SK-N-SH treated with all-trans-retinoic acid at 6 μM for 48 hours (cell line): ENCODE measurements around the gene ZEB2.

Source experiments
- CSRNP3 ChIP-seq: fragments of 250-450 bp; sonication (Bioruptor Pico); IDR thresholded peaks from 2 replicates; pipeline ENCODE4 v1.5.1; 2021; ENCODE audit warnings: mild to moderate bottlenecking, moderate library complexity
- ESRRG ChIP-seq: fragments of 250-450 bp; sonication (Bioruptor Pico); IDR thresholded peaks from 2 replicates; pipeline ENCODE4 v1.6.1; 2021; ENCODE audit warnings: mild to moderate bottlenecking
- PATZ1 ChIP-seq: fragments of 250-450 bp; sonication (Bioruptor Pico); IDR thresholded peaks from 2 replicates; pipeline ENCODE4 v1.8.0; 2020; ENCODE audit warnings: mild to moderate bottlenecking, moderate library complexity, borderline replicate concordance
- SNAI2 ChIP-seq: fragments of 250-450 bp; sonication (Bioruptor Pico); IDR thresholded peaks from 2 replicates; pipeline ENCODE4 v1.5.0; 2020; ENCODE audit warnings: mild to moderate bottlenecking, moderate library complexity
- ZFP3 ChIP-seq: fragments of 250-450 bp; sonication (Bioruptor Pico); IDR thresholded peaks from 2 replicates; pipeline ENCODE4 v1.5.0; 2020; ENCODE audit warnings: mild to moderate bottlenecking, moderate library complexity

DNA sequence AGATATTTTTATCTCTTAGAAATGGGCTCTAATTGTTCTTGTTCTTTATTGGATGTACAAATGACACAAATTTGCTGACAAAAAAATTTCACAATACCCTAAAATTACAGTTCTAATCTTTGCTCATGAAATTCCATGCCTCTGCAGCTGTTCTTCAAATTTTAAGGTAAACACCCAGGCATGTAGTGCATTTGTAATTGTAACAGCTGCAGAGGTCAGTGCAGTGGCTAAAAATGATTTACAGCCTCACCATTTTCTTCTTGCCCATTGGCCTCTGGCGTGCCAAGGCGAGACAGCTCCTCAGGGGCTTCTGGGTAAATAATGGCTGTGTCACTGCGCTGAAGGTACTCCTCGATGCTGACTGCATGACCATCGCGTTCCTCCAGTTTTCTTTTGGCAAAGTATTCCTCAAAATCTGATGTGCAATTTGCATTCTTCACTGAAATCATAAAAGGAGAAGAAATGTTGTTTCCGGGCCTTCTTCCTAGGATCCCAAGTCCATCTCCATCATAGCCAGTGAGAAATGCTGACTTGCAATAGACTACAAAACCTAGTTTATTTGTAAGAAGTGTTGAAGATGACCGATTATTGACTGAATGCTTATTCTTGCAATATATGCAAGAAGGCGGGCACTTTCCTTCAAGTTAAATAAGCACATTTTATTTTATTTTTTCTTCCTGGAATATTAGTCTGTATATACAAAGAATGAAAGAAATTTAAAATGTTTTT is 115.2 kb downstream of the ZEB2 start:
- no peak for TF ChIP-seq ESRRG
- TF ChIP-seq PATZ1 (CRISPR knock-in tag): no peak
- no peak for TF ChIP-seq CSRNP3
- TF ChIP-seq SNAI2: no peak
- no peak for TF ChIP-seq ZFP3 (CRISPR knock-in tag)
